ENCODE results near the gene ILF3.
"Not testable (repeated sequence)": the region's sequence is repeated elsewhere in the genome, so short reads cannot be mapped to it uniquely, and the experiment has no call there.

- not testable (repeated sequence) for TF ChIP-seq CTCF, POLR2AphosphoS5 (IDR thresholded peaks at IDR 0.05)
These were observed 21.1 kb downstream of the ILF3 start for GRCh38 chr19:10675214-10675613.
